HG02588 (cell line): ENCODE measurements around the gene POLG2.
"Not testable (repeated sequence)": the region's sequence is repeated elsewhere in the genome, so short reads cannot be mapped to it uniquely, and the experiment has no call there.

Source experiments
- ATAC-seq: cut with Tn5 transposase; IDR thresholded peaks from one replicate; pipeline ENCODE4 v1.9.1; 2021; ENCODE audit warnings: mild to moderate bottlenecking, moderate library complexity; ENCODE audit not compliant: unreplicated experiment

POLG2 gene

DNA sequence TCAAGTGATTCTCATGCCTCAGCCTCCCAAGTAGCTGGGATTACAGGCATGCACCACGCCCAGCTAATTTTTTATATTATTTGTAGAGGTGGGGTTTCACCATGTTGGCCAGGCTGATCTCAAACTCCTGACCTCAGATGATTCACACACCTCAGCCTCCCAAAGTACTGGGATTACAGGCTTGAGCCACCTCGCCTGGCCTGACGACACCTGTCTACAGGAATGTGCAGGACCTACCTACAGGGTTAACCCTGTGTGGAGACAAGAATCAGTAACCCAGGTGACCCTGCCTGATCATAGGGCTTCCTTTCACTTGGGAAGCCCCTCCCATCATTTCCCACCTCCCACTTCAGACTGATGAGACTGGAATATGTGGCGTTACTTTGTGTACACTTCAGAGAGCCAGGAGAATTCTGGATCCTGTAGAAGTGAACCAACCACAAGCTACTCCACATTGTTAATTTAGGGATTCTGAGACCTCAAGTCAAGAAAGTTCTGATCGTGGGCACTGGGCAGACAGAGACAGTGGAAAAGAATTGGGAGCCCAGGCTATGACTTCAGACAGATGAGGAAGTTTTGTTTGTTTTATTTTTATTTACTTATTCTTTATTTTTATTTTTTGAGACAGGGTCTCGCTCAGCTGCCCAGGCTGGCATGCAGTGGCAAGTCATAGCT lies 53.6 kb downstream of the POLG2 start:
- no peak for ATAC-seq

DNA sequence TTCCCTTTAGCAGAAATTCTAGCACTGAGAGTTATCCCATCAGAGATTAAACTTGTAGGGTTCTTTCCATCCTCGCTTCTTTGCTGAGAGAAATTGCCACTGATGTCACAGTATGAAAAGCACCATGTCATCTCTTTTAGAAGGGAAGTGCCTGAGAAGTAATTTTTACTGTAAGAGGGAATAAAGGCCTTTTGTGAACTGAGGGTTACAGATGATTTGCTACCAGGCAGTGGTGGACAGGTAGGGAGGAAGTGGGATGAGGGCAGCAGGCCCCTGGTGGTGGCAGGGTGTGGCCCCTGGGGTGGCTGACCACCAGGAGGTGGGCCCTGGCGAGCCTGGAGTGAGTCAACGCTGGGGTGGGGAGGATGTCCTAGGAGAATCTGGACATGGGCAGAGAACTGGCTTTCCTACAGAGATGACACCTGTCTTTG lies 54.3 kb downstream of the POLG2 start:
- no peak for ATAC-seq

DNA sequence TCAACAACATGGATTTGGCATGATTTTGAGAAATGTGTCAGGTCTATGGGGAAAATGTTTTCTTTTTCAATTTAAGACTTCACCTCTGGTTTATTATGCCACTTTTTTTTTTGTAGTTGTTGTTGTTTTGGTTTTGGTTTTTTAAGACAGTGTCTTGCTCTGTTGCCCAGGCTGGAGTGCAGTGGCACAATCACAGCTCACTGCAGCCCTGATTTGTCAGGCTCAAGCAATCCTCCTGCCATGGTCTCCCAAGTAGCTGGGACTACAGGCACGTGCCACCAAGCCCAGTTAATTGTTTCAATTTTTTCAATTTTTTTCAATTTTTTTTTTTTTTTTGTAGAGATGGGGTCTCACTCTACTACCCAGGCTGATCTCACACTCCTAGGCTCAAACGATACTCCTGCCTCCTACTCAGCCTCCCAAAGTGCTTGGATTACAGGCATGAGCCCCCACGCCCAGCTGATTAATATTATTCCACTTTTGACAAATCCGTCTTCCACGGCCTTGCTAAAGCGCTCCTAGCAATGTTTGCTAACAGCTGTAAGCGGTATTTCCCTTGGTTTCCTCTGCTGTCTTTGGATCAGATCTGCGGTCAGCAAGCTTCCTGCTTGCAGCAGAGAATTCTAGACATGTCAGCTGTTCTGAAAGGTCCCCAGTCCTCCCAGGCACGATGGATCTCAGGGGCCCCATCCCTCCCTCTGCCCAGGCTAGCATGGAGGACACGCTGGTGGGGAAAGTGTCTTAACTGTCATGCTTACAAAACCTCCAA lies 54.9 kb downstream of the POLG2 start:
- ATAC-seq: no peak

DNA sequence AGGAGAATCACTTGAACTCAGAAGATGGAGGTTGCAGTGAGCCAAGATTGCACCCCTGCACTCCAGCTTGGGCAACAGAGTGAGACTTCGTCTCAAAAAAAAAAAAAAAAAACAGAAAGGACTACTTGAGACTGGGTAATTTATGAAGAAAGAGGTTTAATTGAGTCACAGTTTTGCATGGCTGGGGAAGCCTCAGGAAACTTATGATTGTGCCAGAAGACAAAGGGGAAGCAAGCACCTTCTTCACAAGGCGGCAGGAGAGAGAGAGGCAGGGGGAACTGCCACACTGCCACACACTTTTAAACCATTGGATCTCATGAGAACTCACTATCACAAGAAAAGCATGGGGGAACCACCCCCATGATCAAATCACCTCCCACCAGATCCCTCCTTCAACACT lies 56.9 kb downstream of the POLG2 start:
- no peak for ATAC-seq

DNA sequence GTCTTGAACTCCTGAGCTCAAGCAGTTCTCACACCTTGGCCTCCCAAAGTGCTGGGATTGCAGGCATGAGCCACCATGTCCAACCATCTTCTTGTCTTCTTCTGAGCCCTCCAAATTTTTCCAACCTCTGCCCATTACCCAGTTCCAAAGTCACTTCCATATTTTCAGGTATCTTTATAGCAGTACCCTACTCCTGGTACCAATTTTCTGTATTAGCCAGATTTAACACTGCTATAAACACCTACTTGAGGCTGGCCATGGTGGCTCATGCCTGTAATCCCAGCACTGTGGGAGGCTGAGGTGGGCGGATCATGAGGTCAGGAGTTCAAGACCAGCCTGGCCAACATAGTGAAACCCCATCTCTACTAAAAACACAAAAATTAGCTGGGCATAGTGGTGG lies 57.3 kb downstream of the POLG2 start:
- not testable (repeated sequence) for ATAC-seq

DNA sequence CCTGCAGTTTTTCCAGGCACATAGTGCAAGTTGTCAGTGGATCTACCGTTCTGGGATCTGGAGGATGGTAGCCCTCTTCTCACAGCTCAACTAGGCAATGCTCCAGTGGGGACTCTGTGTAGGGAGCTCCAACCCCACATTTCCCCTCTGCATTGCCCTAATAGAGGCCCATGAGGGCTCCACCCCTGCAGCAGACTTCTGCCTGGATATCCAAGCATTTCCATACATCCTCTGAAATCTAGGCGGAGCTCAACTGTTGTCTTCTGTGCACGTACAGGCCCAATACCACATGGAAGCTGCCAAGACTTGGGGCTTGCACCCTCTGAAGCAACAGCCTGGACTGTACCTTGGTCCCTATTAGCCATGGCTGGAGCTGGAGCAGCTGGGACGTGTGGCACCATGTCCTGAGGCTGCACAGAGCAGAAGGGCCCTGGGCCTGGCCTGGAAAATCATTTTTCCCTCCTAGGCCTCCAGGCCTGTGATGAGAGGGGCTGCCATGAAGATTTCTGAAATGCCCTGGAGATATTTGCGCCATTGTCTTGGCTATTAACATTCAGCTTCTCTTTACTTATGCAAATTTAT lies 58.8 kb downstream of the POLG2 start:
- no peak for ATAC-seq

DNA sequence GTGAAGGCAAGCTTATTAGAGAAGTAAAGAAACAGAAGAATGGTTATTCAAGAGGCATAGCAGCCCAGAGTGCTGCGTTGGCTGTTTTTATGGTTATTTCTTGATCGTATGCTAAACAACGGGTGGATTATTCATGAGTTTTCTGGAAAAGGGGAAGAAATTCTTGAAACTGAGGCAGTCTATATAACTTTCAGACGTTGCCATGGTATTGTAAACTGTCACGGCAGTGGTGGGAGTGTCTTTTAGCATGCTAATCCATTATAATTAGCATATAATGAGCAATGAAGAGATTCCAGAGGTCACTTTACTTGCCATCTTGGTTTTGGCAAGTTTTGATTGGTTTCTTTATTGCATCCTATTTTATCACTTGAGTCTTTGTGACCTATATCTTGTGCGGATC lies 65.3 kb downstream of the POLG2 start:
- no peak for ATAC-seq

DNA sequence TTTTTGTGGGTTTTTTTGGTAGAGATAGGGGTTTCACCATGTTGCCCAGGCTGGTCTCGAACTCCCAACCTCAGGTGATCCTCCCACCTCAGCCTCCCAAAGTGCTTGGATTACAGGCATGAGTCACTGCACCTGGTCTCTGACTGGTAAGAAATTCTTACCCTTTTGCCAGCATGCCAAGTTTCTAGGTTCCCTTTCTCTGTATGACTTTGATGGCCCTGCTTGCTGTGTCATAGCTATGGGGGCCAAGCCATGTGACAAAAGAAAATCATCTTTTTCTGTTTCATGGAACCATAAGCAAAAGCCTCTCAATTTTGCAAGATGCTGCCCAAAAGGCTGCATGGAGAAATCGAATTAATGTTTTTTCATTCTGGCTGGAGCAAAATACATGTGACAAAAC lies 66.8 kb downstream of the POLG2 start:
- not testable (repeated sequence) for ATAC-seq

DNA sequence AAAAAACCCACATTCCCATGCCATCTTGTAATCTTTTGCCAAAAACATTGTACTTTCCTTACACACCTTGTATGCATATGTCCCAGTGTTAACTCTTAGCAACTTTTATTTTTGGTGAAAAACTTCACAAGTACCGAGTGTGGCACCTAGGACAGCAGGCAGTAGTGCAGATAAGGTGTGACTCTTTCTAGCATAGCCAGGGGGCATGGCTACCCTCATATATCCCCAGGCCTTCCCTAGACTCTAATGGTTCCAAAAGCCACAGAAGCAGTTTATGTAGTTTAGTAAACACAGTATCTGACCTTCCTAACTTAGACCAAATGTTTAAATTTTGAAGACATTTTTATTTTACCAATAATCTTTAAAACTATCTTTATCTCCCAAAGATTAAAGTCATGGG lies 68.4 kb downstream of the POLG2 start:
- no peak for ATAC-seq
